HEK293T (cell line): ENCODE data around the gene FILIP1.

Experiments
- ARNT ChIP-seq: fragments of 450-650 bp; IDR thresholded peaks from 2 replicates; pipeline ENCODE4 v1.6.1; 2017; ENCODE audit warnings: mild to moderate bottlenecking
- BHLHE40 ChIP-seq: fragments of 450-650 bp; IDR thresholded peaks from 2 replicates; pipeline ENCODE4 v1.6.1; 2016; ENCODE audit warnings: mild to moderate bottlenecking, moderate library complexity, borderline replicate concordance
- NFRKB ChIP-seq: fragments of 450-650 bp; IDR thresholded peaks from 2 replicates; pipeline ENCODE4 v1.6.1; 2016; ENCODE audit warnings: mild to moderate bottlenecking, moderate library complexity
- SP1 ChIP-seq: fragments of 450-650 bp; IDR thresholded peaks from 2 replicates; pipeline ENCODE4 v1.6.1; 2017
- SUZ12 ChIP-seq: fragments of 450-650 bp; IDR thresholded peaks from 2 replicates; pipeline ENCODE4 v1.6.1; 2016; ENCODE audit warnings: mild to moderate bottlenecking
- TARDBP ChIP-seq: fragments of 450-650 bp; IDR thresholded peaks from 2 replicates; pipeline ENCODE4 v1.6.1; 2016

- no peak for TF ChIP-seq BHLHE40
- no peak for TF ChIP-seq SUZ12
- TF ChIP-seq SP1, result no peak
- no peak for TF ChIP-seq TARDBP
- no peak for TF ChIP-seq NFRKB
- no peak for TF ChIP-seq ARNT
Measured at GRCh38 chr6:75280131-75280855, 213.3 kb downstream of the FILIP1 start.
